ENCODE data around the gene ZP1. TPM values are rescaled to one million over a fixed set of nuclear protein-coding genes. Genes with fewer than 3 reads are reported as not detected.

Gene ZP1
- total and polyA plus RNA-seq, 2 of the 13 experiments (the other 11 are each of a cell fraction or from before 2014, with no cell fraction given) = 0.16 TPM; not detected in 1

DNA sequence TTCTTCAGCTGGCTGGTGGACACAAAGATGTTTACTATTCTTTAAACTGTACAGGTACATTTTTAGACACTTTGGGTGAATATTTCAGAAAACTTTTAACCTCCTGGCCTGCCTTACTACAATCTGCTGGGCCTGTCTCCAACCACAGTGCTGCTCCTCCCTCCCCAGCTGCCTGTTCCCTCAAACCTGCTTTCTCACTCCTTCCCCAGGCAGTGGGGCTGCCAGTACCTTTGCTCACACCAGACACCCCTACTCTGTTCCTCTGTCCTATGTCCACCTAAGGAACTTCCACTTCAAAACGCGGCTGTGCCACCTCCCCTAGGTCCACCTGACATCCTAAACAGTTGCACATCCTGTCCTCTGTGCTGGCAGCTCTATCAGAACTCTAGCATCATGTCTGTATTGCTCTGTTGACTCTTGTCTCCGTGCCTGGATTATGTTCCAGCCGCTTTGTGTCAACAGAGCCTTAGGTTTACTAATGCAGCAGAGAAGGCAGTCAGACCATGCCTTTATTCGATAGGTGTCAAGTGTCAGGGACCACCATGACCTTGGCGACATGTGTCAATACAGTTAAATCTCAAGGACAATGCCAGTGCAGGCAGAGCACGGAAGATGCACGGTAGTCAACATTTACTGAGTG lies 13.4 kb downstream of the ZP1 start (continued):
- TF ChIP-seq, protein P1, sequence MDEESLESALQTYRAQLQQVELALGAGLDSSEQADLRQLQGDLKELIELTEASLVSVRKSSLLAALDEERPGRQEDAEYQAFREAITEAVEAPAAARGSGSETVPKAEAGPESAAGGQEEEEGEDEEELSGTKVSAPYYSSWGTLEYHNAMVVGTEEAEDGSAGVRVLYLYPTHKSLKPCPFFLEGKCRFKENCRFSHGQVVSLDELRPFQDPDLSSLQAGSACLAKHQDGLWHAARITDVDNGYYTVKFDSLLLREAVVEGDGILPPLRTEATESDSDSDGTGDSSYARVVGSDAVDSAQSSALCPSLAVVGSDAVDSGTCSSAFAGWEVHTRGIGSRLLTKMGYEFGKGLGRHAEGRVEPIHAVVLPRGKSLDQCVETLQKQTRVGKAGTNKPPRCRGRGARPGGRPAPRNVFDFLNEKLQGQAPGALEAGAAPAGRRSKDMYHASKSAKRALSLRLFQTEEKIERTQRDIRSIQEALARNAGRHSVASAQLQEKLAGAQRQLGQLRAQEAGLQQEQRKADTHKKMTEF (CRISPR knock-in tag; IDR thresholded peaks at IDR 0.05) = peak; percentile 98
- TF ChIP-seq CREB1 (IDR thresholded peaks at IDR 0.05) (no peak), CREB1 (CRISPR knock-in tag; IDR thresholded peaks at IDR 0.05) (peak; percentile 74), ZNF407 (CRISPR knock-in tag; IDR thresholded peaks at IDR 0.05; ENCODE audit: not compliant biosample characterization) (no peak), YY1 (IDR thresholded peaks at IDR 0.05; ENCODE audit: insufficient read depth, insufficient replicate concordance, low read depth, low read length) (peak; percentile 15), ZFYVE20 (CRISPR knock-in tag; IDR thresholded peaks at IDR 0.05; ENCODE audit: borderline replicate concordance, low read depth) (no peak), ATF2 (CRISPR knock-in tag; IDR thresholded peaks at IDR 0.05) (peak; percentile 86; the same call in 1 of the 2 replicates), ZNF615 (CRISPR knock-in tag; IDR thresholded peaks at IDR 0.05; ENCODE audit: borderline replicate concordance) (no peak), POLR2AphosphoS2 (IDR thresholded peaks at IDR 0.05; ENCODE audit: low read depth, low read length) (no peak), ZNF660 (CRISPR knock-in tag; IDR thresholded peaks at IDR 0.05; ENCODE audit: borderline replicate concordance, low read depth) (no peak), ZNF792 (CRISPR knock-in tag; IDR thresholded peaks at IDR 0.05) (peak; percentile 99), ATM (IDR thresholded peaks at IDR 0.05; ENCODE audit: borderline replicate concordance) (no peak), SMC3 (IDR thresholded peaks at IDR 0.05; ENCODE audit: low read length) (peak; percentile 19; the same call in 1 of the 2 replicates), GMEB2 (CRISPR knock-in tag; IDR thresholded peaks at IDR 0.05; ENCODE audit: low read depth) (no peak), ZNF891 (CRISPR knock-in tag; IDR thresholded peaks at IDR 0.05) (no peak), ZNF235 (CRISPR knock-in tag; IDR thresholded peaks at IDR 0.05; ENCODE audit: borderline replicate concordance) (no peak), ZNF605 (CRISPR knock-in tag; IDR thresholded peaks at IDR 0.05) (peak; percentile 92), TEAD2 (CRISPR knock-in tag; IDR thresholded peaks at IDR 0.05) (no peak)
